HG02759 (cell line): Measurements from ENCODE around the gene THAP10.

Experiments used
- ATAC-seq: cut with Tn5 transposase; IDR thresholded peaks from one replicate; pipeline ENCODE4 v1.9.1; 2021; ENCODE audit warnings: mild to moderate bottlenecking, moderate library complexity; ENCODE audit not compliant: unreplicated experiment

Gene THAP10

GRCh38 chr15:70854666-70854976, 37.6 kb downstream of the THAP10 start:
- no peak for ATAC-seq

GRCh38 chr15:70853973-70854665, 38.1 kb downstream of the THAP10 start, which contains the start of gene LARP6:
Gene LARP6 (minus strand): TSS chr15:70854157. CDS start chr15:70854088, 69 bp downstream.
- no peak for ATAC-seq

- no peak for ATAC-seq
These were observed 38.8 kb downstream of the THAP10 start for GRCh38 chr15:70853318-70853972.

GRCh38 chr15:70852501-70853317, 39.5 kb downstream of the THAP10 start:
- no peak for ATAC-seq

GRCh38 chr15:70851889-70852288, 40.3 kb downstream of the THAP10 start:
- no peak for ATAC-seq

- ATAC-seq = no peak
These were observed 46.5 kb downstream of the THAP10 start for GRCh38 chr15:70845602-70846360.

GRCh38 chr15:70837476-70837875, 54.8 kb downstream of the THAP10 start:
- ATAC-seq = no peak

- no peak for ATAC-seq
These were observed 56.4 kb downstream of the THAP10 start for GRCh38 chr15:70835841-70836240.

- no peak for ATAC-seq
These were observed 56.8 kb downstream of the THAP10 start for GRCh38 chr15:70835415-70835814.

GRCh38 chr15:70834999-70835398, 57.2 kb downstream of the THAP10 start:
- no peak for ATAC-seq

- no peak for ATAC-seq
These were observed 58.1 kb downstream of the THAP10 start for GRCh38 chr15:70833861-70834765.

- no peak for ATAC-seq
These were observed 58.8 kb downstream of the THAP10 start for GRCh38 chr15:70833422-70833821.

GRCh38 chr15:70832176-70832575, 60.1 kb downstream of the THAP10 start:
- ATAC-seq = no peak
